Dendritic cell treated with granulocyte-macrophage colony-stimulating factor and Interleukin-4, amounts not matched to agents 40 ng/mL and 50 ng/mL, for 4 days (primary cell): ENCODE data around the gene OR13C3.

ENCODE experiments used
- H3K27ac Mint-ChIP-seq: one replicate; pipeline ENCODE4 v1.8.0; 2022; ENCODE audit warnings: mild to moderate bottlenecking, mixed read lengths
- H3K27me3 Mint-ChIP-seq: one replicate; pipeline ENCODE4 v1.8.0; 2022; ENCODE audit warnings: mild to moderate bottlenecking, mixed read lengths
- H3K36me3 Mint-ChIP-seq: one replicate; pipeline ENCODE4 v1.8.0; 2022; ENCODE audit warnings: low read depth, mixed read lengths
- H3K4me1 Mint-ChIP-seq: one replicate; pipeline ENCODE4 v1.8.0; 2022; ENCODE audit warnings: low read depth, mixed read lengths
- H3K4me3 Mint-ChIP-seq: one replicate; pipeline ENCODE4 v1.8.0; 2022; ENCODE audit warnings: mild to moderate bottlenecking, moderate library complexity, mixed read lengths
- H3K9me3 Mint-ChIP-seq: one replicate; pipeline ENCODE4 v1.8.0; 2022; ENCODE audit warnings: mixed read lengths
- intact Hi-C: fragments of 100-400 bp; cut with micrococcal nuclease; formaldehyde crosslinking; loops from one replicate; pipeline ENCODE4 v1.15.0; 2022

The OR13C3 gene

DNA sequence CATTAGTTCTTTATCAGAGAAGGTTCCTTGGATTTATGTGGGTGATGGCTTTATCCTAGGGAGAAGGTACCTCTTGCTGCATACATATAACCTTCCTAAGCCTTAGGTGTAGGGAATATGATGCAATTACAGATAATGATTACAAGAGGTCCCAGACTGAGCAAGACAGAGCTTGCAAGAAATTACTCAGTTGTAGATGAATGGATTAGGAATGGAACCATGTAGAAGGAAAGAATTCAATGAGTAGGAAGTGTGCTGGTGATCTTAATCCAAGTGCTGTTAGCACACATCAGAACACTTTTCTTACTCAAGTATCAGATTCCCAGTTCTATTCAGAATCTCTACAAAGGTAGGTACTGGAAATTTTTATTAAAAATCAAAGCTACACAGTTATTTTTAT, 30.1 kb downstream of the OR13C3 start:
- Mint-ChIP-seq H3K4me1 (no peaks in the 10 kb centered on the region), H3K9me3 (no peaks in the 10 kb centered on the region), H3K27ac (no peak overlapping the region), H3K27me3 (no peaks in the 10 kb centered on the region), H3K4me3 (no peak overlapping the region), H3K36me3 (no peaks in the 10 kb centered on the region)
- intact Hi-C loops = no loop called here

DNA sequence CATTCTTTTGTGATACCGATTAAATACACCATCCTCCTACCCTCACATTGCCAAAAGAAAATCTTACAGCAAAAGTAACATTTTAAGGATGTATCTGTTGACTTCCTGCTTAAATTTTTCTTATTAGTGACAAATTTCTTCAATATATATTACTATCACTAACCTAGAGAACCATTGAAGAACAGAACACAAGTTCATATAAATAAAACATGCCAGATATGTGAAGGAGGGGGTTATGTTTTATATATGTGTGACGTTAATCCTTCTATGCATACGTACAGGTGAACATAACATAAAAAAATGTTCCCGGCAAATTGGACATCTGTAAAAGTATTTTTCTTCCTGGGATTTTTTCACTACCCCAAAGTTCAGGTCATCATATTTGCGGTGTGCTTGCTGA, 32.7 kb downstream of the OR13C3 start, which contains the start of gene OR13F1:
TSS of gene OR13F1 (plus strand) at position 301 of the 400 bp plus-strand sequence. CDS start at position 301, 0 bp downstream.
- no peak within 1 kb of the TSS for H3K4me3 Mint-ChIP-seq
- H3K27me3 Mint-ChIP-seq = no peaks in the 10 kb centered on the region
- no peak within 1 kb of the TSS for H3K27ac Mint-ChIP-seq
- H3K9me3 Mint-ChIP-seq = no peaks in the 10 kb centered on the region
- H3K36me3 Mint-ChIP-seq = no peaks in the 10 kb centered on the region
- intact Hi-C loops = no loop called here
- no peaks in the 10 kb centered on the region for H3K4me1 Mint-ChIP-seq

DNA sequence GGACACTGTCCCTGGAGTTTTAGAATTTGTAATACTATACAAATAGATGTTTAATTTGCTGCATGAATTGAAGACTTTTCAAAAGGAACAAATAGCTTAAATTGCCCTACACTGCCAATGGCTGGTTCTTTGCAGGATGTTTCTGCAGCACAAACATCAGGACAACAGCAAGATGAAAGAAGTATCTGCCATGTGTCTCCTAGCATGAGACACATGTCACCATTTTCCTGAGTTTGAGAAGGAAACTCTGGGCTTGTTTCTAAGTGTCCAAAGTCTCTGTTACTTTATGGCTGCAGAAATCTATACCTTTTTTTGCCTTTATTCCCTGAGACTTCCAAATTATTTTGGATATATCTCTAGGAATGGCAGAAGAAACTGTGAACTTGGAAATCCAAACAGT, 33.2 kb downstream of the OR13C3 start:
- intact Hi-C loops = no loop called here
- no peak overlapping the region for H3K4me3 Mint-ChIP-seq
- H3K36me3 Mint-ChIP-seq = no peaks in the 10 kb centered on the region
- no peaks in the 10 kb centered on the region for H3K4me1 Mint-ChIP-seq
- H3K9me3 Mint-ChIP-seq = no peaks in the 10 kb centered on the region
- H3K27me3 Mint-ChIP-seq = no peaks in the 10 kb centered on the region
- no peak overlapping the region for H3K27ac Mint-ChIP-seq

DNA sequence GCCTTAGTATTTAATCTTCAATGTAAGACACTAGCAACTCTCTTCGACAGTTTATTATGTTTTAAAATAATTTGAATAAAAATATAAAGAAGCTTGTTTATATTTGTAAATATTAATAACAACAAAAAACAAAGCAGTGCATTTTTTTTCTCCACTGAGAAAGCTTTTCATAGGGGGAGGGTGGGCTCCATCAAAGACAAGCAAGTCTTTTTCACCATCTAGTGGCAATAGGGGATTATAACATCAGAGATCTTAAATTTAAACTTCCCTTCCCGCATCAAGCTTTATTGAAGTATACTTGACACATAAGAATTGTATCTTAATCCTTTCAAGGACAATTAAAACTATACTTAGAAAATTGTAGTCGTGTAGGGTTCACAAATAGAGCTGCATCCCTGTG, 41.8 kb downstream of the OR13C3 start:
- no peaks in the 10 kb centered on the region for H3K36me3 Mint-ChIP-seq
- no peaks in the 10 kb centered on the region for H3K4me1 Mint-ChIP-seq
- no peak overlapping the region for H3K4me3 Mint-ChIP-seq
- H3K9me3 Mint-ChIP-seq = peaks cover 6% of the 10 kb centered on the region
- H3K27me3 Mint-ChIP-seq = no peaks in the 10 kb centered on the region
- H3K27ac Mint-ChIP-seq = no peak overlapping the region
- intact Hi-C loops = no loop called here
